Loucy (cell line): ENCODE measurements around the gene AAK1.

Source experiments
- CTCF ChIP-seq: fragments of 200-600 bp; sonication (generic); conservative IDR thresholded peaks from 2 replicates; pipeline ENCODE4 v1.5.1; 2014; ENCODE audit warnings: mild to moderate bottlenecking, antibody characterized with exemption, low read length
- EZH2phosphoT487 ChIP-seq: fragments of 200-600 bp; IDR thresholded peaks from 2 replicates; pipeline ENCODE4 v1.6.1; 2018; ENCODE audit warnings: antibody characterized with exemption, mild to moderate bottlenecking, moderate library complexity, borderline replicate concordance

- TF ChIP-seq CTCF (no peak), EZH2phosphoT487 (no peak)
Measured at GRCh38 chr2:69567157-69567908, 76.2 kb downstream of the AAK1 start.
